ENCODE data around the gene PNPLA1.

- TF ChIP-seq CTCF (optimal IDR thresholded peaks at IDR 0.05 in 1 of 3, IDR thresholded peaks at IDR 0.05 in 1 of 3, conservative IDR thresholded peaks at IDR 0.05 in 1 of 3; ENCODE audit: extremely low read depth in 1 of 3, insufficient read depth in 2 of 3, low read length in 3 of 3): no peak
- no peak for TF ChIP-seq EZH2 (IDR thresholded peaks at IDR 0.05; ENCODE audit: low read length)
Measured at GRCh38 chr6:36220226-36220625, 49.6 kb upstream of the PNPLA1 start.

Data from keratinocyte (primary cell).